SK-N-DZ (cell line): ENCODE results near the gene PTH.

Source experiments
- DNase-seq: peaks from one replicate; pipeline ENCODE4 v3.0.0-alpha.2; 2015; ENCODE audit warnings: low spot score

Gene PTH

GRCh38 chr11:13449522-13449921 is 46.3 kb downstream of the PTH start:
- no peak for DNase-seq

- DNase-seq: no peak
Measured at GRCh38 chr11:13448876-13449275, 46.9 kb downstream of the PTH start.

- DNase-seq: no peak
Measured at GRCh38 chr11:13446444-13446843, 49.4 kb downstream of the PTH start.

GRCh38 chr11:13445588-13445987 is 50.2 kb downstream of the PTH start:
- no peak for DNase-seq
